Testis (tissue), 2 donors: ENCODE results near the gene RPS17.
"Not testable (repeated sequence)": the region's sequence is repeated elsewhere in the genome, so short reads cannot be mapped to it uniquely, and the experiment has no call there.

ENCODE experiments used
- POLR2A ChIP-seq: fragments of 450-650 bp; IDR thresholded peaks from one replicate; pipeline ENCODE4 v1.6.1; 2017; ENCODE audit warnings: antibody characterized with exemption, mild to moderate bottlenecking, moderate library complexity
- TF ChIP-seq, protein P1 (sequence below), 3 experiments: fragments of 450-650 bp in 2 of 3; fragments of 200-600 bp in 1 of 3; sonication (generic) in 1 of 3; IDR thresholded peaks; one replicate each; pipeline ENCODE4 v1.5.1; 2016 to 2019; ENCODE audit warnings: antibody characterized with exemption in 3 of 3, mild to moderate bottlenecking in 2 of 3, moderate library complexity in 1 of 3

DNA sequence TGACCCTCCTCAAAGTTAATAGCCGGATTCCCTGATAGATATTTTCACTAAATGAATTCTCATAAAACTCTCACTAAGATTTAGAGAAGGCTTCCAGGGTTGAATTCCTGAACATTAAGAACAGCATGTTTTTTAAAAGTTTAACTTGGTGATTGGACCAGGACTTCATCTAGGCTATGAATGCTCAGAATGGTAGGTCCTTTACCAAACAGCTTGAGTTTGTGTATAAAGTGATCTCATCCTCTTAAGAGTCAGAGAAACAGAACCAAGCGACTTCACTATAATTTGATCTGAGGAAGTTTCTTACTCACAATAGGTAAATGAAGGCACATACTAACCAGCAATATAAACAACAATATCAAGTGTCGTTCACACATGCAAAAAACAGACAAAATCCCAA lies 36.2 kb downstream of the RPS17 start:
- TF ChIP-seq, protein P1, sequence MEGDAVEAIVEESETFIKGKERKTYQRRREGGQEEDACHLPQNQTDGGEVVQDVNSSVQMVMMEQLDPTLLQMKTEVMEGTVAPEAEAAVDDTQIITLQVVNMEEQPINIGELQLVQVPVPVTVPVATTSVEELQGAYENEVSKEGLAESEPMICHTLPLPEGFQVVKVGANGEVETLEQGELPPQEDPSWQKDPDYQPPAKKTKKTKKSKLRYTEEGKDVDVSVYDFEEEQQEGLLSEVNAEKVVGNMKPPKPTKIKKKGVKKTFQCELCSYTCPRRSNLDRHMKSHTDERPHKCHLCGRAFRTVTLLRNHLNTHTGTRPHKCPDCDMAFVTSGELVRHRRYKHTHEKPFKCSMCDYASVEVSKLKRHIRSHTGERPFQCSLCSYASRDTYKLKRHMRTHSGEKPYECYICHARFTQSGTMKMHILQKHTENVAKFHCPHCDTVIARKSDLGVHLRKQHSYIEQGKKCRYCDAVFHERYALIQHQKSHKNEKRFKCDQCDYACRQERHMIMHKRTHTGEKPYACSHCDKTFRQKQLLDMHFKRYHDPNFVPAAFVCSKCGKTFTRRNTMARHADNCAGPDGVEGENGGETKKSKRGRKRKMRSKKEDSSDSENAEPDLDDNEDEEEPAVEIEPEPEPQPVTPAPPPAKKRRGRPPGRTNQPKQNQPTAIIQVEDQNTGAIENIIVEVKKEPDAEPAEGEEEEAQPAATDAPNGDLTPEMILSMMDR (IDR thresholded peaks at IDR 0.05): not testable (repeated sequence)
- not testable (repeated sequence) for TF ChIP-seq POLR2A
